ENCODE results near the gene GPRC6A. TPM values are rescaled to one million over a fixed set of nuclear protein-coding genes. Genes with fewer than 3 reads are reported as not detected.
A peak's percentile ranks its signal among the peaks of the same experiment; 100 is the strongest.

Gene GPRC6A
- total and polyA plus RNA-seq, 10 of the 15 experiments (the other 5 are each of a cell fraction or from before 2014, with no cell fraction given) = not detected

DNA sequence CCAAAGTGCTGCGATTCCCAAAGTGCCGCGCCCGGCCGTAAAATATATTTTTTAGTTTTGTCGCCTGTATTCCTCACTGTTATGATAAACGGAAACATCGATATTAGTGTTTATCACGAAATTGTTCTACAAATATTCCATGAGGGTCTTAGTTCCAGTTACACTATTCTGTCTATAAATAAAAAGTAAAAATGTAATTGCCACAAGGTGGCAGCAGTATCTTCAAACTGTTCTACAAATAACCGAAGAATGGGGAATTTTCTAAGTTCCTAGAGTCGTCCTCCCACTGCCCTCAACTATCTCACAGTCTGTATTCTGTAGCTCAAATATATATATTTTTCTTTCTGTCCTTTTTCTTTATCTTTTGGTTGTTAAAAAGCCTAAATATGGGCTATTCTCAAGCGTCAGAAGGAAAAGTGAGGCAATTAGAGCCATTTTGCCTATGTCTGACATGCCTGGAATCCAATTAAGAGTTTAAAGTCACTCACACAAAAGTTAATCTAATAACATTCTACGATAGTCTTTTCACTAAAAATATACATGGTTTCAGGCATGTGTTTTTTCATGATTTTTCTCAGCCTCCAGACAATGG is 49.2 kb downstream of the GPRC6A start:
- Histone ChIP-seq H3K27ac (ENCODE audit: control insufficient read depth, insufficient read depth) (no peak overlapping the region), H2AFZ (ENCODE audit: control insufficient read depth, low read depth, low read length) (no peak overlapping the region), H3K4me1 (ENCODE audit: control insufficient read depth, insufficient read depth, low read length) (no peaks in the 10 kb centered on the region), H3K36me3 (ENCODE audit: control insufficient read depth in 2 of 2, insufficient read depth in 2 of 2, low read length in 1 of 2) (no peaks in the 10 kb centered on the region), H3K9me3 (replicated peaks; ENCODE audit: control insufficient read depth, insufficient read depth, low read length) (no peaks in the 10 kb centered on the region), H3K9ac (ENCODE audit: control insufficient read depth, insufficient read depth, low read length) (no peak overlapping the region), H3K79me2 (ENCODE audit: control insufficient read depth, insufficient read depth, low read length) (no peaks in the 10 kb centered on the region), H4K20me1 (ENCODE audit: control insufficient read depth, insufficient read depth) (no peaks in the 10 kb centered on the region), H3K4me2 (ENCODE audit: control insufficient read depth, insufficient read depth) (no peak overlapping the region), H3K27me3 (replicated peaks in 1 of 2; ENCODE audit: control insufficient read depth in 2 of 2, insufficient read depth in 2 of 2, low read length in 1 of 2) (no peaks in the 10 kb centered on the region), H3K4me3 (no peak overlapping the region)
- FAIRE-seq (peak; percentile 41), ATAC-seq (peak; percentile 82), DNase-seq (ENCODE audit: low read depth, low spot score) (no peak)
- 30% methylated on average over 13 of the region's 13 CpGs for WGBS (ENCODE audit: insufficient coverage, insufficient replicate concordance, low lambda C conversion rate, missing lambda C conversion rate)
- ChIA-PET RAD21 (ENCODE audit: unreplicated experiment) (interaction anchor here (2.5 kb wide), 1 partner anchor 189 kb away, joined by 10 read pairs; no protein-coding TSS in a partner anchor), POLR2A (no interaction called here), SMC1A (ENCODE audit: uncharacterized antibody, unreplicated experiment) (interaction anchor here (1.0 to 3.0 kb wide), 4 partner anchors 65 to 189 kb away, joined by 3 to 12 read pairs (median 3); no protein-coding TSS in a partner anchor), CTCF (interaction anchor here (0.7 to 3.1 kb wide), 8 partner anchors 9 to 192 kb away, joined by 3 to 36 read pairs (median 3); no protein-coding TSS in a partner anchor)
- BruUV-seq (replicated peaks) = no TSS peak
- in situ Hi-C loops (cut with MboI) = loop anchor here (10.0 kb wide), 1 partner anchor 185 kb away; no protein-coding TSS in a partner anchor
- intact Hi-C loops (cut with micrococcal nuclease; ENCODE audit: unreplicated experiment) = loop anchor here (1.0 kb wide), 2 partner anchors 68 to 190 kb away; no protein-coding TSS in a partner anchor
- TF ChIP-seq RAD21 (IDR thresholded peaks at IDR 0.05; ENCODE audit: insufficient read depth, low read depth, low read length) (peak; percentile 40; the same call in 1 of the 2 replicates), SMC3 (IDR thresholded peaks at IDR 0.05; ENCODE audit: borderline replicate concordance, low read length) (peak; percentile 51; the same call in 1 of the 2 replicates), FOXK2 (IDR thresholded peaks at IDR 0.05) (no peak), SUPT20H (IDR thresholded peaks at IDR 0.05; ENCODE audit: borderline replicate concordance, control insufficient read depth, low read depth, low read length) (no peak)
- TF ChIP-seq, protein P1, sequence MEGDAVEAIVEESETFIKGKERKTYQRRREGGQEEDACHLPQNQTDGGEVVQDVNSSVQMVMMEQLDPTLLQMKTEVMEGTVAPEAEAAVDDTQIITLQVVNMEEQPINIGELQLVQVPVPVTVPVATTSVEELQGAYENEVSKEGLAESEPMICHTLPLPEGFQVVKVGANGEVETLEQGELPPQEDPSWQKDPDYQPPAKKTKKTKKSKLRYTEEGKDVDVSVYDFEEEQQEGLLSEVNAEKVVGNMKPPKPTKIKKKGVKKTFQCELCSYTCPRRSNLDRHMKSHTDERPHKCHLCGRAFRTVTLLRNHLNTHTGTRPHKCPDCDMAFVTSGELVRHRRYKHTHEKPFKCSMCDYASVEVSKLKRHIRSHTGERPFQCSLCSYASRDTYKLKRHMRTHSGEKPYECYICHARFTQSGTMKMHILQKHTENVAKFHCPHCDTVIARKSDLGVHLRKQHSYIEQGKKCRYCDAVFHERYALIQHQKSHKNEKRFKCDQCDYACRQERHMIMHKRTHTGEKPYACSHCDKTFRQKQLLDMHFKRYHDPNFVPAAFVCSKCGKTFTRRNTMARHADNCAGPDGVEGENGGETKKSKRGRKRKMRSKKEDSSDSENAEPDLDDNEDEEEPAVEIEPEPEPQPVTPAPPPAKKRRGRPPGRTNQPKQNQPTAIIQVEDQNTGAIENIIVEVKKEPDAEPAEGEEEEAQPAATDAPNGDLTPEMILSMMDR (IDR thresholded peaks at IDR 0.05 in 2 of 3, conservative IDR thresholded peaks at IDR 0.05 in 1 of 3; ENCODE audit: control insufficient read depth in 2 of 3, extremely low read depth in 1 of 3, insufficient read depth in 1 of 3, low read depth in 3 of 3, low read length in 3 of 3) = peak; percentile 23 to 56 (median 37); a peak in 3 of 6 replicates
